ENCODE results near the gene UBE2D2. TPM values are rescaled to one million over a fixed set of nuclear protein-coding genes. Genes with fewer than 3 reads are reported as not detected.
A peak's percentile ranks its signal among the peaks of the same experiment; 100 is the strongest.

Gene UBE2D2
- total RNA-seq, 2 experiments from 2014 or later: 145 to 239 TPM

DNA sequence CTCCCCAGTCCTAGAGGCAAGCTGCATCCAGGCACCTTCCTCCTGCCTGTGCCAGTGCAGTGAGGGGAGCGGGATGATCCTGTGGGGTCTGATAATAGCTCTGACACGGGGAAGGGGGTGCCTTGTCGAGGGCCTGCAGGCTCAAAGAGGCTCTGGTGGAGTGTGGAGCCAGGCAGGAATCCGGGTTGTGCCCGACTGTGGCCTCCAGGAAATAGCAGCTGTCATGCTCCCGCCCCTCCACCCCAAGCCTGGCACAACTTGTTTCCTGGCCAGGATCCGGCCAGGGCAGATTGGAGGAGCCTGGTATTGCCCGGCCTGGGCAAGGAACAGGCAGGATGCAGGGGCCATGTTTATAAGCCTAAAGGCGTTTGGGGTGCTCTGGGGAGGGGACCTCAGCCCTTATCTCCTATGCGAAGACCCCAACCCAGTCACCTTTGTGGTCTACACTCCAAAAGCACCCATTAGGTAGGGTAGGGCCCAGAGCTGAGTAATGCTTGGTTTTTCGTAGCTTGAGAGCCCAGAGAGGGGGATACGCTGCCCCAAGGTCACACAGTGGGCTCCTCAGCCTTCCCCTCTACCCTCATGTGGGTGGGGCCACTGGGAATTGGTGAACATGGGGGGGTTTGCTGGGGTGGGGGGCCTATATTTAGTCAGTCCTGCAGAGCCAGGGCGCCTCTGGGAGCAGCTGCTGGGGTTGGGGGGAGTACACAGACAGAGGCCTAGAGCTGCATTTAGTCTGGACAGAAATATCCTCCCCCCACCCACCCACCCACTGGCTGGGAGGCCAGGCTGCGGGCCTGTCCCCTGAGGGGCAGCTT lies 99.2 kb downstream of the UBE2D2 start:
- Histone ChIP-seq H3K4me2 (ENCODE audit: low read length) (peak overlapping the region; percentile 94), H3K9me2 (ENCODE audit: insufficient read depth, low read length) (no peaks in the 10 kb centered on the region), H3K79me2 (ENCODE audit: insufficient read depth, low read depth, low read length) (peaks cover 95% of the 10 kb centered on the region), H3K9me3 (ENCODE audit: low read length) (no peaks in the 10 kb centered on the region), H3K4me1 (ENCODE audit: insufficient read depth, low read length, poor library complexity, severe bottlenecking) (peaks cover 97% of the 10 kb centered on the region), H4K20me1 (ENCODE audit: insufficient read depth, low read length) (peaks cover 12% of the 10 kb centered on the region; the same call in 1 of the 2 replicates), H3K4me3 (ENCODE audit: low read depth, low read length, poor library complexity, severe bottlenecking) (peak overlapping the region; percentile 45), H3K27ac (ENCODE audit: low read depth, low read length, poor library complexity, severe bottlenecking) (peak overlapping the region; percentile 36), H3K36me3 (ENCODE audit: insufficient read depth, low read length) (peaks cover 14% of the 10 kb centered on the region; the same call in 1 of the 2 replicates), H2AFZ (ENCODE audit: low read length) (no peak overlapping the region)
- intact Hi-C loops (cut with micrococcal nuclease; ENCODE audit: unreplicated experiment): no loop called here
- ChIA-PET POLR2A (interaction anchor here (0.8 to 1.7 kb wide), 4 partner anchors 9 to 22 kb away, joined by 3 to 10 read pairs (median 6); partner anchors contain the start of gene CXXC5), CTCF (ENCODE audit: unreplicated experiment) (interaction anchor here (1.2 kb wide), 1 partner anchor 10 kb away, joined by 3 read pairs; no protein-coding TSS in a partner anchor)
- DNase-seq (ENCODE audit: low spot score): peak; percentile 32
- no TSS peak for BruUV-seq (replicated peaks)
- TF ChIP-seq EZH2phosphoT487 (IDR thresholded peaks at IDR 0.05; ENCODE audit: borderline replicate concordance, low read depth, low read length): no peak
- TF ChIP-seq, protein P1, sequence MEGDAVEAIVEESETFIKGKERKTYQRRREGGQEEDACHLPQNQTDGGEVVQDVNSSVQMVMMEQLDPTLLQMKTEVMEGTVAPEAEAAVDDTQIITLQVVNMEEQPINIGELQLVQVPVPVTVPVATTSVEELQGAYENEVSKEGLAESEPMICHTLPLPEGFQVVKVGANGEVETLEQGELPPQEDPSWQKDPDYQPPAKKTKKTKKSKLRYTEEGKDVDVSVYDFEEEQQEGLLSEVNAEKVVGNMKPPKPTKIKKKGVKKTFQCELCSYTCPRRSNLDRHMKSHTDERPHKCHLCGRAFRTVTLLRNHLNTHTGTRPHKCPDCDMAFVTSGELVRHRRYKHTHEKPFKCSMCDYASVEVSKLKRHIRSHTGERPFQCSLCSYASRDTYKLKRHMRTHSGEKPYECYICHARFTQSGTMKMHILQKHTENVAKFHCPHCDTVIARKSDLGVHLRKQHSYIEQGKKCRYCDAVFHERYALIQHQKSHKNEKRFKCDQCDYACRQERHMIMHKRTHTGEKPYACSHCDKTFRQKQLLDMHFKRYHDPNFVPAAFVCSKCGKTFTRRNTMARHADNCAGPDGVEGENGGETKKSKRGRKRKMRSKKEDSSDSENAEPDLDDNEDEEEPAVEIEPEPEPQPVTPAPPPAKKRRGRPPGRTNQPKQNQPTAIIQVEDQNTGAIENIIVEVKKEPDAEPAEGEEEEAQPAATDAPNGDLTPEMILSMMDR (conservative IDR thresholded peaks at IDR 0.05; ENCODE audit: low read length): no peak

DNA sequence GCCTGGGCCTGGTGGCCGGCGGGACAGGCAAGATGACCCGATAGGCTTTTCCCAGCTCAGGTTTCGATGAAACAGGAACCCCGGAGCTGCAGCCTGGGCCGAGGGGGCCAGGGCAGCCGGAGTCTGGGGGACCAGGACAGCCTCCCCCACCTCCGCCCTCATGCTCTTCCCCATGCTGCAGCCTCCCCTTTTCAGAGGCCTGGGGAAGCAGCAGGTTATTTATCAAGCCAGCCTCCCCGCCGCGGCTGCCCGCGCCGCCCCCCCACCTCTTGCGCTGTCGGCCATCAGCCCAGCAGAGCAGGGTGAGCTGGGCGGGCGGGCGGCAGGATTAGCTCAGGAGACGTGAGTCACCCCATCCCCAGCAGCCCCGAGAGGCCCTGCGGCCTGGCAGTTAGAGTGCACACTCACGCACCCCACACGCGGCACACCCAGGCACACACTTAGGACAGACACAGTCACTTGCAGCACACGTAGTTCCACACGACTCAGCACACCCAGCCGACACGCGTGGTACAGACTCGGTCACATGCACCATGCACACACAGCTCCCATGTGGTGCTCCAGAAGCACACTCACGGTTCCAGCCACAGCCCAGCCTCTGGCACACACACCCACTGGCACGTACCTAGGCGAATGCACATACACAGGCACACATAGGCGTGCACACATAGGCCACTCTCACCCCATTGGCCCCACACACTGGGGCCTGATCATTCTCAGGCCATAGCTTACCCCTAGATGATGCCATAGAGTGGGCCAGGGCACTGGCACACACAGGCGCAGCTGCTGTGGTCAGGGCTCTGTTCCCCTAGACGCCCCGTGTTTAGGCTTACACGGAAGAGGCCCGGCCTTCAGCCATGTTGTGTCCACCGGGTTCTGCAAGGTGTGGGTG lies 100.0 kb downstream of the UBE2D2 start:
- peaks cover 12% of the 10 kb centered on the region; the same call in 1 of the 2 replicates for H4K20me1 ChIP-seq (ENCODE audit: insufficient read depth, low read length)
- H3K4me2 ChIP-seq (ENCODE audit: low read length): peak overlapping the region; percentile 94

More for the DNA sequence above, 100.0 kb downstream of the UBE2D2 start:
- peaks cover 95% of the 10 kb centered on the region for H3K79me2 ChIP-seq (ENCODE audit: insufficient read depth, low read depth, low read length)
- intact Hi-C loops (cut with micrococcal nuclease; ENCODE audit: unreplicated experiment): no loop called here
- DNase-seq (ENCODE audit: low spot score): no peak
- TF ChIP-seq, protein P1 (conservative IDR thresholded peaks at IDR 0.05; ENCODE audit: low read length): no peak
- TF ChIP-seq EZH2phosphoT487 (IDR thresholded peaks at IDR 0.05; ENCODE audit: borderline replicate concordance, low read depth, low read length): no peak
- no peak overlapping the region for H2AFZ ChIP-seq (ENCODE audit: low read length)
- ChIA-PET POLR2A (interaction anchor here (0.8 to 1.7 kb wide), 4 partner anchors 8 to 24 kb away, joined by 3 to 10 read pairs (median 6); no protein-coding TSS in a partner anchor), CTCF (ENCODE audit: unreplicated experiment) (interaction anchor here (1.2 kb wide), 1 partner anchor 9 kb away, joined by 3 read pairs; no protein-coding TSS in a partner anchor)
- H3K9me3 ChIP-seq (ENCODE audit: low read length): no peaks in the 10 kb centered on the region
- H3K36me3 ChIP-seq (ENCODE audit: insufficient read depth, low read length): peaks cover 16% of the 10 kb centered on the region; the same call in 1 of the 2 replicates
- H3K9me2 ChIP-seq (ENCODE audit: insufficient read depth, low read length): no peaks in the 10 kb centered on the region
- H3K4me3 ChIP-seq (ENCODE audit: low read depth, low read length, poor library complexity, severe bottlenecking): peak overlapping the region; percentile 5
- peaks cover 97% of the 10 kb centered on the region for H3K4me1 ChIP-seq (ENCODE audit: insufficient read depth, low read length, poor library complexity, severe bottlenecking)
- no TSS peak for BruUV-seq (replicated peaks)
- no peak overlapping the region for H3K27ac ChIP-seq (ENCODE audit: low read depth, low read length, poor library complexity, severe bottlenecking)
